ENCODE measurements around the gene PALM.

DNA sequence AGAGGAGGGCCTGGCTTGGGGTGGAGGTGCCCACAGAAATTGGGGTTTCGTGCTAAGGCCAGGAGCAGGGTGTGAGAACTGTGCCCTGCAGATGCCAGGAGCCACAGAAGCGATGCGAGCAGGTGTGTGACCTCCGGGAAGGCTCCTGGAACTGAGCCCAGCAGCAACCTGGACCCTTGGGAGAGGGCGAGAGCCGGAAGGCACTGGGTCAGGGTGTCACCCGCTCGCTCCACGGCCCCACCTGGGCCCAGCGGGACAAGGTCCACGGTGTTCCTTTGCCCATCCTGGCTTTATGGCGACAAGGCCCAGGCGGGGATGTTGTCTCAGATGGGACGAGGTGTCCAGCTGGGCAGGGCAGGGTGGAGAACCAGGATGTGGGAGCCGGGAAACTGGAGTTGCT, 46.3 kb downstream of the PALM start:
- TF ChIP-seq, protein P1, sequence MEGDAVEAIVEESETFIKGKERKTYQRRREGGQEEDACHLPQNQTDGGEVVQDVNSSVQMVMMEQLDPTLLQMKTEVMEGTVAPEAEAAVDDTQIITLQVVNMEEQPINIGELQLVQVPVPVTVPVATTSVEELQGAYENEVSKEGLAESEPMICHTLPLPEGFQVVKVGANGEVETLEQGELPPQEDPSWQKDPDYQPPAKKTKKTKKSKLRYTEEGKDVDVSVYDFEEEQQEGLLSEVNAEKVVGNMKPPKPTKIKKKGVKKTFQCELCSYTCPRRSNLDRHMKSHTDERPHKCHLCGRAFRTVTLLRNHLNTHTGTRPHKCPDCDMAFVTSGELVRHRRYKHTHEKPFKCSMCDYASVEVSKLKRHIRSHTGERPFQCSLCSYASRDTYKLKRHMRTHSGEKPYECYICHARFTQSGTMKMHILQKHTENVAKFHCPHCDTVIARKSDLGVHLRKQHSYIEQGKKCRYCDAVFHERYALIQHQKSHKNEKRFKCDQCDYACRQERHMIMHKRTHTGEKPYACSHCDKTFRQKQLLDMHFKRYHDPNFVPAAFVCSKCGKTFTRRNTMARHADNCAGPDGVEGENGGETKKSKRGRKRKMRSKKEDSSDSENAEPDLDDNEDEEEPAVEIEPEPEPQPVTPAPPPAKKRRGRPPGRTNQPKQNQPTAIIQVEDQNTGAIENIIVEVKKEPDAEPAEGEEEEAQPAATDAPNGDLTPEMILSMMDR (conservative IDR thresholded peaks at IDR 0.05): no peak
- TF ChIP-seq ZFX (IDR thresholded peaks at IDR 0.05): no peak

Measured in C4-2B (cell line).